Loucy (cell line): ENCODE data around the gene CASP8.

Experiments used
- H2AFZ ChIP-seq: fragments of 200-600 bp; sonication (generic); 2 replicates; pipeline ENCODE4 v1.6.0; 2016; ENCODE audit warnings: antibody characterized with exemption, mild to moderate bottlenecking, low read length, moderate library complexity
- H3F3A ChIP-seq: fragments of 200-600 bp; 2 replicates; pipeline ENCODE4 v1.6.0; 2016; ENCODE audit warnings: antibody characterized with exemption, low read depth, mild to moderate bottlenecking
- H3K27me3 ChIP-seq: fragments of 200-600 bp; sonication (generic); 2 replicates; pipeline ENCODE4 v1.6.1; 2014; ENCODE audit warnings: low read length, mild to moderate bottlenecking; ENCODE audit not compliant: insufficient read depth, poor library complexity, severe bottlenecking
- H3K36me3 ChIP-seq: fragments of 200-600 bp; sonication (generic); 2 replicates; pipeline ENCODE4 v1.6.1; 2016; ENCODE audit warnings: low read length; ENCODE audit not compliant: insufficient read depth
- H3K4me1 ChIP-seq: fragments of 200-600 bp; sonication (generic); 2 replicates; pipeline ENCODE4 v1.5.1; 2014; ENCODE audit warnings: low read length, mild to moderate bottlenecking; ENCODE audit not compliant: insufficient read depth, poor library complexity, severe bottlenecking
- H3K4me2 ChIP-seq: fragments of 200-600 bp; sonication (generic); 2 replicates; pipeline ENCODE4 v1.6.0; 2014; ENCODE audit warnings: antibody characterized with exemption, low read length, low read depth, mild to moderate bottlenecking; ENCODE audit not compliant: poor library complexity, severe bottlenecking
- H3K4me3 ChIP-seq: fragments of 200-600 bp; sonication (generic); 2 replicates; pipeline ENCODE4 v1.5.1; 2014; ENCODE audit warnings: low read length, mild to moderate bottlenecking, mixed read lengths; ENCODE audit not compliant: poor library complexity, severe bottlenecking
- H3K79me2 ChIP-seq: fragments of 200-600 bp; sonication (generic); 2 replicates; pipeline ENCODE4 v1.6.1; 2014; ENCODE audit warnings: low read length; ENCODE audit not compliant: insufficient read depth
- H3K9ac ChIP-seq: fragments of 200-600 bp; sonication (generic); 2 replicates; pipeline ENCODE4 v1.6.0; 2014; ENCODE audit warnings: mild to moderate bottlenecking, low read depth, low read length, moderate library complexity; ENCODE audit not compliant: poor library complexity, severe bottlenecking
- H3K9me2 ChIP-seq: fragments of 200-600 bp; sonication (generic); replicated peaks from 2 replicates; pipeline ENCODE4 v1.6.1; 2016; ENCODE audit warnings: low read depth, low read length, mixed read lengths
- H3K9me3 ChIP-seq: fragments of 200-600 bp; sonication (generic); 2 replicates; pipeline ENCODE4 v1.6.1; 2014; ENCODE audit warnings: mild to moderate bottlenecking, antibody characterized with exemption, low read length, low read depth; ENCODE audit not compliant: insufficient read depth
- H4K20me1 ChIP-seq: fragments of 200-600 bp; sonication (generic); 2 replicates; pipeline ENCODE4 v1.6.0; 2014; ENCODE audit warnings: antibody characterized with exemption, low read length, mild to moderate bottlenecking; ENCODE audit not compliant: insufficient read depth, poor library complexity, severe bottlenecking
- CTCF ChIP-seq: fragments of 200-600 bp; sonication (generic); conservative IDR thresholded peaks from 2 replicates; pipeline ENCODE4 v1.5.1; 2014; ENCODE audit warnings: mild to moderate bottlenecking, antibody characterized with exemption, low read length
- EZH2phosphoT487 ChIP-seq: fragments of 200-600 bp; IDR thresholded peaks from 2 replicates; pipeline ENCODE4 v1.6.1; 2018; ENCODE audit warnings: antibody characterized with exemption, mild to moderate bottlenecking, moderate library complexity, borderline replicate concordance

CASP8 gene

GRCh38 chr2:201275990-201276389, 15.7 kb downstream of the CASP8 start:
- no peaks in the 10 kb centered on the region for H3K9me3 ChIP-seq
- peaks cover 88% of the 10 kb centered on the region for H3K36me3 ChIP-seq
- no peak overlapping the region for H3K4me3 ChIP-seq
- peaks cover 22% of the 10 kb centered on the region; the same call in 1 of the 2 replicates for H3K79me2 ChIP-seq
- H3K9me2 ChIP-seq: no peaks in the 10 kb centered on the region
- peaks cover 6% of the 10 kb centered on the region for H3K4me1 ChIP-seq
- H4K20me1 ChIP-seq: peaks cover 9% of the 10 kb centered on the region
- H3K27me3 ChIP-seq: no peaks in the 10 kb centered on the region
- no peaks in the 10 kb centered on the region for H3F3A ChIP-seq
- TF ChIP-seq EZH2phosphoT487 (no peak), CTCF (peak; percentile 53)
- H3K4me2 ChIP-seq: no peak overlapping the region
- no peak overlapping the region for H3K9ac ChIP-seq
- no peak overlapping the region for H2AFZ ChIP-seq

GRCh38 chr2:201276511-201276910, 16.2 kb downstream of the CASP8 start:
- Histone ChIP-seq H3K9ac (no peak overlapping the region), H3K9me2 (no peaks in the 10 kb centered on the region), H3F3A (no peaks in the 10 kb centered on the region), H3K36me3 (peaks cover 83% of the 10 kb centered on the region), H3K4me2 (no peak overlapping the region), H3K79me2 (peaks cover 17% of the 10 kb centered on the region; the same call in 1 of the 2 replicates), H3K4me3 (no peak overlapping the region), H3K4me1 (peaks cover under 1% of the 10 kb centered on the region), H4K20me1 (peaks cover 4% of the 10 kb centered on the region), H3K9me3 (no peaks in the 10 kb centered on the region), H3K27me3 (no peaks in the 10 kb centered on the region), H2AFZ (no peak overlapping the region)
- TF ChIP-seq CTCF (no peak), EZH2phosphoT487 (no peak)

- no peak overlapping the region for H3K4me2 ChIP-seq
- TF ChIP-seq EZH2phosphoT487 (no peak), CTCF (no peak)
- no peaks in the 10 kb centered on the region for H3K9me3 ChIP-seq
- no peaks in the 10 kb centered on the region for H3K27me3 ChIP-seq
- no peak overlapping the region for H2AFZ ChIP-seq
- H3F3A ChIP-seq: no peaks in the 10 kb centered on the region
- H3K9ac ChIP-seq: no peak overlapping the region
- peaks cover 4% of the 10 kb centered on the region; the same call in 1 of the 2 replicates for H3K79me2 ChIP-seq
- no peaks in the 10 kb centered on the region for H4K20me1 ChIP-seq
- H3K4me1 ChIP-seq: no peaks in the 10 kb centered on the region
- no peaks in the 10 kb centered on the region for H3K9me2 ChIP-seq
- peaks cover 60% of the 10 kb centered on the region for H3K36me3 ChIP-seq
- H3K4me3 ChIP-seq: no peak overlapping the region
Measured at GRCh38 chr2:201279079-201279478, 18.7 kb downstream of the CASP8 start.
